Right atrium auricular region (tissue), 2 donors: ENCODE measurements around the gene CETP. TPM values are rescaled to one million over a fixed set of nuclear protein-coding genes. Genes with fewer than 3 reads are reported as not detected.

Experiments used
- DNase-seq: peaks from one replicate; pipeline ENCODE4 v3.0.0-alpha.2; 2019; ENCODE audit warnings: low spot score
- H3K27ac ChIP-seq, 2 donors: fragments of 200-600 bp; sonication (generic); 1 replicate in 1 of 2; 2 replicates in 1 of 2; pipeline ENCODE4 v1.5.1; 2016 to 2019
- H3K27me3 ChIP-seq, 2 donors: fragments of 200-600 bp; sonication (generic); one replicate each; pipeline versions ENCODE4 v1.5.1 to v1.6.0; 2017 to 2019
- H3K36me3 ChIP-seq: fragments of 200-600 bp; sonication (generic); one replicate; pipeline ENCODE4 v1.5.1; 2016
- H3K4me1 ChIP-seq, 2 donors: fragments of 200-600 bp; sonication (generic); one replicate each; pipeline versions ENCODE4 v1.5.1 to v1.6.0; 2017 to 2019
- H3K4me3 ChIP-seq, 2 donors: fragments of 200-600 bp; sonication (generic); 1 replicate in 1 of 2; 2 replicates in 1 of 2; pipeline ENCODE4 v1.5.1; 2017 to 2019; ENCODE audit warnings: mild to moderate bottlenecking in 1 of 2, moderate library complexity in 1 of 2
- H3K9me3 ChIP-seq, 2 donors: fragments of 200-600 bp; sonication (generic); one replicate each; pipeline ENCODE4 v1.5.1; 2019
- CTCF ChIP-seq, 2 donors: fragments of 200-600 bp; sonication (generic); IDR thresholded peaks; one replicate each; pipeline ENCODE4 v1.5.1; 2019; ENCODE audit warnings: antibody characterized with exemption in 2 of 2
- total RNA-seq, 2 donors: library from RNA; depleted of rRNA; stranded (reverse); fragments of >200 nt; gene quantifications; one replicate each; pipeline ENCODE4 v1.1.0, GENCODE V29; 2016

The CETP gene
- not detected for total RNA-seq

DNA sequence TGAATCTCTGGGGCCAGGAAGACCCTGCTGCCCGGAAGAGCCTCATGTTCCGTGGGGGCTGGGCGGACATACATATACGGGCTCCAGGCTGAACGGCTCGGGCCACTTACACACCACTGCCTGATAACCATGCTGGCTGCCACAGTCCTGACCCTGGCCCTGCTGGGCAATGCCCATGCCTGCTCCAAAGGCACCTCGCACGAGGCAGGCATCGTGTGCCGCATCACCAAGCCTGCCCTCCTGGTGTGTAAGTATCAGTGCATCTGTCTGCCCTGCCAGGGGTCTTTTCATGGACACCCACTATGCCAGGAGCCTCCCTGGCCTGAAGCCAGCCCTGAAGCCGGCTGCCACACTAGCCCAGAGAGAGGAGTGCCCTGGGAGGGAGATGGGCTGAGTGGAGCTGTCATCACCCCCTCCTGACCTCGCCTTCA, at the start of gene CETP:
CETP (plus strand) TSS at position 100 of the 431 bp plus-strand sequence; CDS start at position 130, 30 bp downstream.
- Histone ChIP-seq H3K27ac (no peak within 1 kb of the TSS), H3K27me3 (no peaks in the 10 kb centered on the region), H3K4me1 (peaks cover 0 to 28% of the 10 kb centered on the region in 2 donors), H3K9me3 (no peaks in the 10 kb centered on the region), H3K36me3 (no peaks in the 10 kb centered on the region), H3K4me3 (no peak within 1 kb of the TSS)
- no peak for TF ChIP-seq CTCF (IDR thresholded peaks at IDR 0.05)
- no peak for DNase-seq

DNA sequence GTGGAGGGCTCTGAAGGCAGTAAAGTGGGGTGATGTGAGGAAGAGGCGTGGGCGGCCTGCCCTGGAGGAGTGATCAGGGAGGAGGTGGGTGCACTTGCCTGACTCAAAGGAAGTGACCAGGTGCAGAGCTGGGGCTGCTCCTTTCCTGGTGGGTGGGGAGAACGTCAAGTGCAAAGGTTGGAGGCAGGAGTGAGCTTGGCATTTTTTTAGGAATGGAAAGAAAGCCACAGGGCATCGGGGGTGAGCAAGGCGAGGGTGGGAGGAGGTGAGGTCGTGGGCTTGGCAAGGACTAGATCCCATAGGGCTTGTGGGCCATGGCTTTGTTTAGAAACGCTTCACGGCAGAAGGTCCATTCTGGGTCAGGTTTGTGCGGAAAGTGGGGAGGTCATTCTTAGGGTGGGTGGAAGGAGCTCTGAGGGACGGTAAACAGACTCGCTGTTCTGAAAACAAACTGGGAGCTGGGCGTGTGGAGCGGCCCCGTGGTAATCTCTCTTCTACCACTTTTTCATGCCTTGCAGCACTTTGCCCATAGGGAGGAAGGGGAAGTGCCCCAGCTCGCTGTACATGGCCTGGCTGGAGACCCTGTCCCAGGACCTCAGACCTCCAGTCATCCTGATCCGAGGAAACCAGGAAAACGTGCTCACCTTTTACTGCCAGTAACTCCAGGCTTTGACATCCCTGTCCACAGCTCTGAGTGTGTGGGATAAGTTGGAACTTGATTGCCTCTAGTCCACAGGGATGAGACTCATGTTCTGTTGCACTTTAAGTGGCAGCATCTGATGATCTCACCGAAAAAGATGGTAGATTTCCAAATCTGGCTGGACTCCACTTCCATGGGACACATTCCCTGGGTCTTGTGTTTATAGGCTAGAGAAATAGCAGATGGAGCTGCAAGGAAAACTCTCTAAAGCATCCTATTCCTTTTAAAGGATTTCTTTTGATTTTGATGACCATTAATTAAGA, 48.7 kb upstream of the CETP start:
- no peaks in the 10 kb centered on the region for H3K36me3 ChIP-seq
- no peak for TF ChIP-seq CTCF (IDR thresholded peaks at IDR 0.05)
- no peak for DNase-seq
- H3K4me1 ChIP-seq = peaks cover 0 to 48% of the 10 kb centered on the region in 2 donors
- H3K27ac ChIP-seq = peak overlapping the region in 1 of 2 donors; percentile 10
- no peaks in the 10 kb centered on the region for H3K27me3 ChIP-seq
- no peak overlapping the region for H3K4me3 ChIP-seq
- H3K9me3 ChIP-seq = no peaks in the 10 kb centered on the region

- no peaks in the 10 kb centered on the region for H3K36me3 ChIP-seq
- no peak for TF ChIP-seq CTCF (IDR thresholded peaks at IDR 0.05)
- H3K27me3 ChIP-seq = no peaks in the 10 kb centered on the region
- H3K9me3 ChIP-seq = no peaks in the 10 kb centered on the region
- H3K4me3 ChIP-seq = no peak overlapping the region
- H3K4me1 ChIP-seq = peaks cover 0 to 48% of the 10 kb centered on the region in 2 donors
- peak overlapping the region in 1 of 2 donors; percentile 17 for H3K27ac ChIP-seq
- DNase-seq = no peak
Observed at GRCh38 chr16:56914896-56915295, 46.9 kb upstream of the CETP start.

DNA sequence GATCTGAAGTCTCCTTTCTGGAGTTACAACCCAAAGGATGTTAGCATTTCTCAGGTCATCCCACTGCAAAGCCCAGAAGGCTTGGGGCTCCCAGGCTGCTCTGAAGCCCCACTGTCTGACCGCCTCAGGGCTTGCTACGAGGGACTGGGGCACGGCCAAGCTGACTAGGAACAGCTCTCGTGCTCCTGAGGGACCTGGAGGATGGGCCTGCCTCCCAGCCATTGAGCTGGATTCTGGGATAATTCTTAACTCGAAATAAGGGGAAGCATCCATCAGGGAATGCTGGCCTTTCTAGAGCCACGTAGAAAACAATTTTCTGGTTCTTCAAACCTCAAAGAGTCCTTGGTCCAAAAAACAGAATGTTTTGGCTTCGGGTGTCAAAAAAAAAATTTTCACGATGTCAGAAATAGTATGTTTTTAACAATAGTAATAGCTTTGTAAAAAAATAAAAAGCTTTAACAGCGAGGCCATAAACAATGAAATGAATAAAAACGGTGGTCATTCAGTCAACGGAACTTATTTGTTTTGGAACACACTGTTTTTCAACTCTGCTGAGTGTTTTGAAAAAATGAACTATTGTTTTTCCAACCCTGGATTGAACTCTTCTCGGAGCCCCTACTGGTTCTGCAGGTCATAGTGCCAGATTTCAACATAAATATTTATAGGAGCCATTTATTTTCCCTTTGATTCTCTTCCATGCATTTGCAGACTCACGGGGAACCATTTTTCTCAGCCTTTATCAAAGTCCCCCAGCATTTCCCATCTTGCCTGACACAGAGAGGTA, 46.2 kb upstream of the CETP start:
- Histone ChIP-seq H3K4me3 (no peak overlapping the region), H3K27ac (peak overlapping the region in 1 of 2 donors; percentile 54), H3K36me3 (no peaks in the 10 kb centered on the region), H3K4me1 (peaks cover 0 to 48% of the 10 kb centered on the region in 2 donors), H3K9me3 (no peaks in the 10 kb centered on the region), H3K27me3 (no peaks in the 10 kb centered on the region)
- DNase-seq = no peak
- TF ChIP-seq CTCF (IDR thresholded peaks at IDR 0.05) = no peak

DNA sequence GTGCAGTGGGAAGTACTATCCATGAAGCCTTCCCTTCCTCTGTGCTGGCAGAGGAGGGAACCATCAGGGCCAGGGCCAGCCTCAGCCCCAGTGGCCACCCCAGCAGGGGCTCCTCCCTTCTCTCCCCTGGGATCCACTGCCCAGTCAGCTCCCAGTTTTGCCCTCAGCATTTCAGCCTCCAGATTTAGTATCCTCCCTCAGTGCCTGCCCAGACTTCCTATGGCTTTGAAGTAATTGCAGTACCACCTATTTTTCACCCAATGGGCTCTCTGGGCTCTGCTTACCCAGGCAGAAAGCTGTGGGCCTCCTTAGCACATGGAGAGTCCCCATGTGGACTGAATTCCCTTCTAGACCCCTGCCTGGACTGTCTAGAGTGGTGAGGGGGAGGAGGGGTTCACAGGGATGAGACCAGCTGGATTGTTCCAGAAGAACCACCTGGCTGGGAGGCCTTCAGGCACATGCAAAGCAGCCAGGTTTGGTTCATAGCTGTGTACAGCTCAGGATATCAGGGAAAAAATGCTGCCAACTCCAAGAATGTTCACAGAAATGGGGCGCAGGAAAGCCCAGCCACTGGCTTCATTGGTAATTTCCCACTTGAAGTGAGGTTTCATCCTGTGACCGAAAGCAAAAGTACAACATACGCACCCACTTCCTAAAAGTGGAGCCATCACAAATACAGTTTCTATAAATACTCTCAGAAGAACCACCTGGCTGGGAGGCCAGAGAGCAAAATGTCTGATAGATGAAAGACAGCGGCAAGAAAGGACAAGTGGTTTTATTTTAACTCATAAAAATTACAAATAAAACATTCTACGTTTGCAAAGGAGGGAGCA, 45.0 kb upstream of the CETP start:
- no peaks in the 10 kb centered on the region for H3K9me3 ChIP-seq
- H3K4me3 ChIP-seq = no peak overlapping the region
- no peak for TF ChIP-seq CTCF (IDR thresholded peaks at IDR 0.05)
- no peaks in the 10 kb centered on the region for H3K36me3 ChIP-seq
- peak overlapping the region; percentile 30 to 54 for H3K27ac ChIP-seq
- H3K27me3 ChIP-seq = no peaks in the 10 kb centered on the region
- no peak for DNase-seq
- peaks cover 0 to 44% of the 10 kb centered on the region in 2 donors for H3K4me1 ChIP-seq
